ENCODE data around the gene TTC8. TPM values are rescaled to one million over a fixed set of nuclear protein-coding genes. Genes with fewer than 3 reads are reported as not detected.

The TTC8 gene
- total and polyA plus RNA-seq, 2 donors (not counting 3 experiments of a cell fraction or from before 2014, with no cell fraction given) = 11.9 to 16.3 TPM

- ChIA-PET POLR2A (no interaction called here), CTCF (no interaction called here)
- Histone ChIP-seq H3K27ac (ENCODE audit: insufficient read depth, low read depth, low read length) (no peak overlapping the region), H3K9me1 (replicated peaks; ENCODE audit: control insufficient read depth, extremely low read depth, insufficient read depth, low read length) (no peaks in the 10 kb centered on the region), H3K4me3 (replicated peaks in 1 of 3; ENCODE audit: insufficient read depth in 1 of 3, low read depth in 1 of 3, low read length in 3 of 3) (no peak overlapping the region), H3K79me2 (ENCODE audit: control insufficient read depth, insufficient read depth, low read length) (no peaks in the 10 kb centered on the region), H2AFZ (ENCODE audit: low read depth, low read length) (no peak overlapping the region), H3K4me2 (ENCODE audit: insufficient read depth, low read length) (no peak overlapping the region), H3K4me1 (ENCODE audit: control insufficient read depth, extremely low read depth, insufficient read depth, low read length) (peaks cover 12% of the 10 kb centered on the region), H3K36me3 (ENCODE audit: control insufficient read depth in 2 of 2, extremely low read depth in 1 of 2, insufficient read depth in 2 of 2, low read length in 2 of 2) (no peaks in the 10 kb centered on the region), H3K9me3 (replicated peaks; ENCODE audit: control insufficient read depth, insufficient read depth, low read length) (no peaks in the 10 kb centered on the region), H3K27me3 (ENCODE audit: control insufficient read depth in 2 of 2, insufficient read depth in 2 of 2, low read length in 2 of 2) (no peaks in the 10 kb centered on the region), H3K9ac (replicated peaks; ENCODE audit: extremely low read depth, insufficient read depth, low read length) (no peak overlapping the region), H4K20me1 (replicated peaks; ENCODE audit: control insufficient read depth, extremely low read depth, insufficient read depth, low read length) (no peaks in the 10 kb centered on the region)
- TF ChIP-seq GATA2 (IDR thresholded peaks at IDR 0.05; ENCODE audit: insufficient read depth, insufficient read length, low read depth, low read length) = no peak
- TF ChIP-seq MYC (IDR thresholded peaks at IDR 0.05; ENCODE audit: low read depth, low read length) = no peak
- TF ChIP-seq MAX (IDR thresholded peaks at IDR 0.05; ENCODE audit: insufficient read depth, insufficient read length) = no peak
- no peak for TF ChIP-seq POLR2A (IDR thresholded peaks at IDR 0.05; ENCODE audit: low read depth, low read length)
- no peak for TF ChIP-seq FOS (IDR thresholded peaks at IDR 0.05; ENCODE audit: borderline replicate concordance, insufficient read depth, low read length)
- no peak for TF ChIP-seq EZH2 (IDR thresholded peaks at IDR 0.05; ENCODE audit: borderline replicate concordance, low read depth, low read length, severe bottlenecking)
- no peak for TF ChIP-seq JUN (IDR thresholded peaks at IDR 0.05; ENCODE audit: borderline replicate concordance, insufficient read depth, insufficient read length, low read depth)
- TF ChIP-seq CTCF (IDR thresholded peaks at IDR 0.05; ENCODE audit: extremely low read depth in 1 of 2, insufficient read depth in 1 of 2, low read depth in 1 of 2, low read length in 2 of 2) = no peak
- TF ChIP-seq POLR2AphosphoS5 (IDR thresholded peaks at IDR 0.05; ENCODE audit: insufficient read depth, low read depth, low read length) = no peak
- intact Hi-C loops (cut with micrococcal nuclease) (loop anchor here (5.0 kb wide), 1 partner anchor 320 kb away; the partner anchor contains the start of gene PTPN21), dilution Hi-C loops (cut with MboI; ENCODE audit: extremely low pct_ligation_motif_present, low sequenced_read_pairs) (no loop called here)
- no peak for FAIRE-seq
- BruUV-seq (replicated peaks) = no TSS peak
- DNase-seq (ENCODE audit: low read depth, low spot score) = no peak
These were observed 52.7 kb downstream of the TTC8 start for GRCh38 chr14:88877192-88877591.
